ENCODE data around the gene CERKL. TPM values are rescaled to one million over a fixed set of nuclear protein-coding genes. Genes with fewer than 3 reads are reported as not detected.

The CERKL gene
- total RNA-seq, 1 donor: 0.27 TPM

- TF ChIP-seq CTCF (IDR thresholded peaks at IDR 0.05; ENCODE audit: insufficient read depth, low read length): no peak
- no peak for DNase-seq (ENCODE audit: low read depth)
- H3K4me3 ChIP-seq (ENCODE audit: low read depth, low read length): no peak overlapping the region
Observed at GRCh38 chr2:181682026-181682789, 25.3 kb upstream of the CERKL start.

- H3K4me3 ChIP-seq (ENCODE audit: low read depth, low read length): peak overlapping the region; percentile 37
- TF ChIP-seq CTCF (IDR thresholded peaks at IDR 0.05; ENCODE audit: insufficient read depth, low read length): no peak
- no peak for DNase-seq (ENCODE audit: low read depth)
Observed at GRCh38 chr2:181680937-181681811, 24.3 kb upstream of the CERKL start.

- no peak for TF ChIP-seq CTCF (IDR thresholded peaks at IDR 0.05; ENCODE audit: insufficient read depth, low read length)
- no peak for DNase-seq (ENCODE audit: low read depth)
- peak within 1 kb of the TSS; percentile 37 for H3K4me3 ChIP-seq (ENCODE audit: low read depth, low read length)
Observed at GRCh38 chr2:181680055-181680936, 23.4 kb upstream of the CERKL start, which contains the start of gene NEUROD1. Gene NEUROD1, minus strand, starts transcription at chr2:181680517. Its CDS starts 1,657 bp downstream, at chr2:181678860.

- DNase-seq (ENCODE audit: low read depth): no peak
- no peak for TF ChIP-seq CTCF (IDR thresholded peaks at IDR 0.05; ENCODE audit: insufficient read depth, low read length)
- no peak overlapping the region for H3K4me3 ChIP-seq (ENCODE audit: low read depth, low read length)
Observed at GRCh38 chr2:181679544-181679979, 22.7 kb upstream of the CERKL start.

- no peak overlapping the region for H3K4me3 ChIP-seq (ENCODE audit: low read depth, low read length)
- TF ChIP-seq CTCF (IDR thresholded peaks at IDR 0.05; ENCODE audit: insufficient read depth, low read length): no peak
- no peak for DNase-seq (ENCODE audit: low read depth)
Observed at GRCh38 chr2:181678861-181679543, 22.1 kb upstream of the CERKL start.

All from fibroblast of the aortic adventitia (primary cell).